ENCODE data around the gene LAGE3.
A peak's percentile ranks its signal among the peaks of the same experiment; 100 is the strongest.

Gene LAGE3

DNA sequence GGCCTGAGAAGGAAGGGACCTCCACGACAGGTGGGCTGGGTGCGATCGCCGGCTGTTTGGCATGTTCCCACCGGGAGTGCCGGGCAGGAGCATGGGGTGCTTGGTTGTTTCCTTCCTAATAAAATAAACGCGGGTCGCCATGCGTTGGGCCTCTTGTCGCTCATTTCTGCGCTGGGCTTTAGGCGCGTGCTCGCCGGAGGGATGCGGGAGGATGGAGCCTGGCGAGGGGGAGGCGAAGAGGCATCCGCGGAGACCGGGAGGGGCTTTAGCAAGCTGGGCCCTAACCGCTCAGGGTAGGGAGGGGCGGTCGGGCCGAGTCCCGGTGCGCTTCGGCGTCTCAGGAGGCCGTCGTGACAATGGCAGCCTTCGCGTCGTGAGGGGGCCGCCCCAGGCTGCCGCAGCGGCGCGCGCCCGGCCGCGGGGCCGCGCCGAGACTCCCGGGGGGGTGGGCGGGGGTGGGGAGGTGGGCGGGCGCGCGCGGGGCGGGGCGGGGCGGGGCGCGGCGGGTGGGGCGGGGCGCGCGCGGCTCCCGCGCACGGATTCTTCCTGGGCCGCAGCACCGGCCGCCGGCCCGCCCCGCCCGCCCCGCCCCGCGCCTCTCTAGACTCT is 42.6 kb downstream of the LAGE3 start:
- Histone ChIP-seq H3K36me3 (peaks cover 79% of the 10 kb centered on the region), H3K27ac (peak overlapping the region; percentile 99), H3K4me3 (ENCODE audit: low read depth, low read length) (peak overlapping the region; percentile 36), H3K27me3 (ENCODE audit: insufficient read depth, low read depth, severe bottlenecking) (peaks cover 7% of the 10 kb centered on the region), H3K9me3 (ENCODE audit: severe bottlenecking) (no peaks in the 10 kb centered on the region)
- TF ChIP-seq CTCF (IDR thresholded peaks at IDR 0.05; ENCODE audit: low read depth, low read length) = no peak
- peak; percentile 64 for DNase-seq

- DNase-seq = no peak
- Histone ChIP-seq H3K4me3 (ENCODE audit: low read depth, low read length) (no peak overlapping the region), H3K27me3 (ENCODE audit: insufficient read depth, low read depth, severe bottlenecking) (peaks cover 7% of the 10 kb centered on the region), H3K9me3 (ENCODE audit: severe bottlenecking) (no peaks in the 10 kb centered on the region), H3K27ac (no peak overlapping the region), H3K36me3 (peaks cover 71% of the 10 kb centered on the region)
- no peak for TF ChIP-seq CTCF (IDR thresholded peaks at IDR 0.05; ENCODE audit: low read depth, low read length)
These were observed 43.8 kb downstream of the LAGE3 start for GRCh38 chrX:154435171-154435733.

DNA sequence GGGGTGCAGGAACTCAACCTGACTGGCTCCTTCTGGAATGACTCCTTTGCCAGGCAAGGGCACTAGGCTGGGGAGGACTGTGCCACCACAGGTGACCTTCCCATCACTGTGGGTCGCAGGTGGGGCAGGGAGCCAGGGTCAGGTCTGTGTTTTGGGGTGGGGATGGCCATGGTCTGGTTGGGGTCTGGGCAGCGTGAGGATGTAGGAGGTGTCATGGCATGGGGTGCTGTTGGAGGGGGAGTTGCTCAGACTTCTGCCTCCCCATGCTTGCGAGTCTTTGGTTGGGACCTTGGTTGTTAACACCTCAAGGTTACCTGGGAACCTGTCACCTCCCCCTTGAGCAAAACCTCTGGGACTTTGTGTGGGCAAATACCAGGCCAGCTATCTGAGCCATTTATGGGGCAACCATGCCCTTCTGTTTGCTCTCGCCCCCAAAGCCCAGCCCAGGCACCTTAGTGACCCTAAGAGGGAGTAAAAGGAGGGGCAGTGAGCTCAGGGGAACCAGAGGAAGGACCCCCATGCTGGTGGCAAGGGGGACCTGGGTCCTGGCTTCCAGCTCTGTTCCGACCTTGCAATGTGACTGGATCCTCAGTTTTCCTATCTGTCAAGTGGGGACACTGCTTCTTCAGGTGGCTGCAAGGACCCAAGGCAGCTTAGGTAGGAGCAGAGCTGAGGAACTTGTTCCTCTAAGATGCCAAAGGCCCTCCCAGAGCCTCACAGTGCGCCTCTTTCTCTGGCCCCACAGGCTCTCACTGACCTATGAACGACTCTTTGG is 44.5 kb downstream of the LAGE3 start:
- no peaks in the 10 kb centered on the region for H3K9me3 ChIP-seq (ENCODE audit: severe bottlenecking)
- no peak for TF ChIP-seq CTCF (IDR thresholded peaks at IDR 0.05; ENCODE audit: low read depth, low read length)
- H3K4me3 ChIP-seq (ENCODE audit: low read depth, low read length) = no peak overlapping the region
- H3K27ac ChIP-seq = no peak overlapping the region
- no peak for DNase-seq
- H3K27me3 ChIP-seq (ENCODE audit: insufficient read depth, low read depth, severe bottlenecking) = peaks cover 7% of the 10 kb centered on the region
- peaks cover 66% of the 10 kb centered on the region for H3K36me3 ChIP-seq

- Histone ChIP-seq H3K27me3 (ENCODE audit: insufficient read depth, low read depth, severe bottlenecking) (peaks cover 7% of the 10 kb centered on the region), H3K4me3 (ENCODE audit: low read depth, low read length) (no peak overlapping the region), H3K9me3 (ENCODE audit: severe bottlenecking) (no peaks in the 10 kb centered on the region), H3K36me3 (peaks cover 58% of the 10 kb centered on the region), H3K27ac (no peak overlapping the region)
- no peak for DNase-seq
- TF ChIP-seq CTCF (IDR thresholded peaks at IDR 0.05; ENCODE audit: low read depth, low read length) = no peak
These were observed 45.5 kb downstream of the LAGE3 start for GRCh38 chrX:154433605-154434004.

GRCh38 chrX:154432210-154432609 is 46.9 kb downstream of the LAGE3 start:
- Histone ChIP-seq H3K36me3 (peaks cover 51% of the 10 kb centered on the region), H3K27me3 (ENCODE audit: insufficient read depth, low read depth, severe bottlenecking) (peaks cover 10% of the 10 kb centered on the region), H3K9me3 (ENCODE audit: severe bottlenecking) (peaks cover 4% of the 10 kb centered on the region), H3K27ac (no peak overlapping the region), H3K4me3 (ENCODE audit: low read depth, low read length) (no peak overlapping the region)
- TF ChIP-seq CTCF (IDR thresholded peaks at IDR 0.05; ENCODE audit: low read depth, low read length) = no peak
- no peak for DNase-seq

Data from WERI-Rb-1 (cell line).